CD14-positive monocyte (primary cell): ENCODE results near the gene EXOC6. TPM values are rescaled to one million over a fixed set of nuclear protein-coding genes. Genes with fewer than 3 reads are reported as not detected.

Experiments used
- DNase-seq, 3 donors: peaks; one replicate each; pipeline ENCODE4 v3.0.0-alpha.2; 2011 to 2022
- H2AFZ ChIP-seq: 2 replicates; pipeline ENCODE4 v1.6.0; 2012; ENCODE audit warnings: mild to moderate bottlenecking, low read depth, low read length, inconsistent platforms; ENCODE audit not compliant: insufficient read depth, poor library complexity, severe bottlenecking
- H3K27ac ChIP-seq, 2 donors: 1 replicate in 1 of 2; 2 replicates in 1 of 2; pipeline ENCODE4 v1.5.1; 2012 to 2013; ENCODE audit warnings: low read length in 2 of 2, control low read depth in 1 of 2, inconsistent platforms in 1 of 2, low read depth in 1 of 2, mild to moderate bottlenecking in 1 of 2
- H3K27me3 ChIP-seq, 2 donors: one replicate each; pipeline versions ENCODE4 v1.6.0 to v1.6.1; 2011 to 2013; ENCODE audit warnings: low read length in 2 of 2; ENCODE audit not compliant: control insufficient read depth in 2 of 2, insufficient read depth in 2 of 2
- H3K36me3 ChIP-seq, 2 donors: replicated peaks in 1 of 2; 1 replicate in 1 of 2; 2 replicates in 1 of 2; pipeline versions ENCODE4 v1.5.1 to v1.6.1; 2012 to 2013; ENCODE audit warnings: low read length in 2 of 2, control low read depth in 1 of 2, inconsistent platforms in 1 of 2, mild to moderate bottlenecking in 1 of 2; ENCODE audit not compliant: insufficient read depth in 2 of 2, control insufficient read depth in 1 of 2
- H3K4me1 ChIP-seq, 2 donors: 1 replicate in 1 of 2; 2 replicates in 1 of 2; pipeline versions ENCODE4 v1.5.1 to v1.6.1; 2012 to 2013; ENCODE audit warnings: low read length in 2 of 2, control low read depth in 1 of 2, inconsistent platforms in 1 of 2, mild to moderate bottlenecking in 1 of 2, moderate library complexity in 1 of 2; ENCODE audit not compliant: insufficient read depth in 2 of 2, control insufficient read depth in 1 of 2
- H3K4me2 ChIP-seq: replicated peaks from 2 replicates; pipeline ENCODE3; 2012; ENCODE audit warnings: low read length, moderate library complexity, mild to moderate bottlenecking; ENCODE audit not compliant: poor library complexity, severe bottlenecking; ENCODE audit errors: extremely low read depth
- H3K4me3 ChIP-seq, 3 experiments: fragments of 200-600 bp in 1 of 3; sonication (generic) in 1 of 3; replicated peaks in 1 of 3; 1 replicate in 2 of 3; 2 replicates in 1 of 3; pipeline ENCODE4 v1.5.1; 2011 to 2013; ENCODE audit warnings: low read length in 3 of 3, mild to moderate bottlenecking in 3 of 3, control low read depth in 2 of 3, low read depth in 2 of 3, inconsistent platforms in 1 of 3, moderate library complexity in 1 of 3
- H3K79me2 ChIP-seq: 2 replicates; pipeline ENCODE4 v1.6.0; 2012; ENCODE audit warnings: mild to moderate bottlenecking, control low read depth, inconsistent platforms, low read length, moderate library complexity; ENCODE audit not compliant: insufficient read depth
- H3K9ac ChIP-seq: 2 replicates; pipeline ENCODE4 v1.6.0; 2017; ENCODE audit warnings: low read length, mild to moderate bottlenecking; ENCODE audit not compliant: insufficient read depth, poor library complexity, severe bottlenecking
- H3K9me3 ChIP-seq, 2 donors: replicated peaks in 1 of 2; 1 replicate in 1 of 2; 2 replicates in 1 of 2; pipeline versions ENCODE4 v1.5.1 to v1.6.1; 2012 to 2013; ENCODE audit warnings: low read length in 2 of 2, control low read depth in 1 of 2; ENCODE audit not compliant: control insufficient read depth in 1 of 2, insufficient read depth in 1 of 2
- H4K20me1 ChIP-seq: 2 replicates; pipeline ENCODE4 v1.6.0; 2012; ENCODE audit warnings: mild to moderate bottlenecking, low read length, control low read depth, moderate library complexity; ENCODE audit not compliant: insufficient read depth
- H3K27ac Mint-ChIP-seq, 7 donors: one replicate each; pipeline ENCODE4 v1.8.0; 2020; ENCODE audit warnings: mild to moderate bottlenecking in 7 of 7, mixed read lengths in 7 of 7, moderate library complexity in 6 of 7, inconsistent platforms in 2 of 7
- H3K27me3 Mint-ChIP-seq, 3 donors: one replicate each; pipeline ENCODE4 v1.8.0; 2021 to 2022; ENCODE audit warnings: low read depth in 3 of 3, mild to moderate bottlenecking in 3 of 3, mixed read lengths in 3 of 3, moderate library complexity in 3 of 3, inconsistent platforms in 1 of 3
- H3K36me3 Mint-ChIP-seq, 2 donors: one replicate each; pipeline ENCODE4 v1.8.0; 2020; ENCODE audit warnings: mixed read lengths in 2 of 2, inconsistent platforms in 1 of 2, mild to moderate bottlenecking in 1 of 2
- H3K4me1 Mint-ChIP-seq: one replicate; pipeline ENCODE4 v1.8.0; 2020; ENCODE audit warnings: mild to moderate bottlenecking, mixed read lengths
- H3K4me3 Mint-ChIP-seq, 2 donors: one replicate each; pipeline ENCODE4 v1.8.0; 2020; ENCODE audit warnings: mild to moderate bottlenecking in 2 of 2, mixed read lengths in 2 of 2, moderate library complexity in 1 of 2
- H3K9me3 Mint-ChIP-seq, 7 donors: one replicate each; pipeline ENCODE4 v1.8.0; 2020 to 2022; ENCODE audit warnings: mixed read lengths in 7 of 7, mild to moderate bottlenecking in 6 of 7, moderate library complexity in 6 of 7, inconsistent platforms in 2 of 7
- CTCF ChIP-seq: fragments of 200-600 bp; IDR thresholded peaks from one replicate; pipeline ENCODE4 v1.8.0; 2022; ENCODE audit warnings: antibody characterized with exemption, mild to moderate bottlenecking
- WGBS: methylation state at CpG from one replicate; pipeline ENCODE4 v1.1.5; 2013; ENCODE audit warnings: missing lambda C conversion rate; ENCODE audit not compliant: insufficient coverage; 5-methylcytosine and 5-hydroxymethylcytosine counted together
- intact Hi-C, 2 donors: fragments of 100-400 bp; cut with micrococcal nuclease; formaldehyde crosslinking; loops; one replicate each; pipeline versions ENCODE4 v1.15.0 to v1.15.1; 2023
- polyA plus RNA-seq, 3 donors: library from polyadenylated mRNA; depleted of rRNA in 1 of 3; unstranded in 2 of 3; stranded (reverse) in 1 of 3; fragments of 300-500 nt in 2 of 3; fragments of >200 nt in 1 of 3; fragmentation: Illumina TruSeq in 2 of 3; gene quantifications; 1 replicate in 2 of 3; 2 replicates in 1 of 3; pipeline ENCODE4 v1.2.3, GENCODE V29; 2012 to 2021

EXOC6 gene
- polyA plus RNA-seq, 3 donors, result 7.5 to 9.6 (median 8.3) TPM

- Histone ChIP-seq H2AFZ (peak overlapping the region; percentile 69), H3K4me1 (peaks cover 11 to 20% of the 10 kb centered on the region in 2 donors), H3K27ac (peak overlapping the region in 1 of 2 donors; percentile 64), H3K36me3 (no peaks in the 10 kb centered on the region), H3K27me3 (no peaks in the 10 kb centered on the region), H3K4me2 (peak overlapping the region; percentile 78), H4K20me1 (no peaks in the 10 kb centered on the region), H3K9me3 (no peaks in the 10 kb centered on the region), H3K79me2 (peaks cover 4% of the 10 kb centered on the region), H3K9ac (peak overlapping the region; percentile 43), H3K4me3 (peak overlapping the region; percentile 26 to 71 (median 65))
- H3K27me3 Mint-ChIP-seq, result peaks cover 2 to 6% (median 3%) of the 10 kb centered on the region in 3 donors
- DNase-seq, result peak; percentile 26 to 48 (median 41)
- 0% methylated on average over 4 of the region's 12 CpGs for WGBS
- peaks cover 0 to 2% (median 0%) of the 10 kb centered on the region in 7 donors for H3K9me3 Mint-ChIP-seq
- intact Hi-C loops, result no loop called here
- peaks cover 4% of the 10 kb centered on the region in 2 donors for H3K36me3 Mint-ChIP-seq
- peak overlapping the region; percentile 85 to 96 for H3K4me3 Mint-ChIP-seq
- H3K27ac Mint-ChIP-seq, result peak overlapping the region; percentile 56 to 92 (median 77)
- no peak for TF ChIP-seq CTCF
- peaks cover 31% of the 10 kb centered on the region for H3K4me1 Mint-ChIP-seq
These were observed 17.6 kb upstream of the EXOC6 start for GRCh38 chr10:92830478-92831389.

GRCh38 chr10:92832121-92832520, 16.2 kb upstream of the EXOC6 start:
- intact Hi-C loops, result no loop called here
- Mint-ChIP-seq H3K4me3 (no peak overlapping the region), H3K36me3 (peaks cover 4% of the 10 kb centered on the region in 2 donors), H3K27me3 (peaks cover 2 to 3% (median 3%) of the 10 kb centered on the region in 3 donors), H3K4me1 (peaks cover 25% of the 10 kb centered on the region), H3K27ac (no peak overlapping the region), H3K9me3 (peaks cover 0 to 2% (median 0%) of the 10 kb centered on the region in 7 donors)
- no peak for DNase-seq
- peaks cover 4% of the 10 kb centered on the region for H3K79me2 ChIP-seq
- H3K4me3 ChIP-seq, result no peak overlapping the region
- H3K4me1 ChIP-seq, result peaks cover 6 to 14% of the 10 kb centered on the region in 2 donors
- H3K27me3 ChIP-seq, result no peaks in the 10 kb centered on the region
- no peaks in the 10 kb centered on the region for H3K9me3 ChIP-seq
- TF ChIP-seq CTCF, result no peak
- H3K4me2 ChIP-seq, result no peak overlapping the region
- no peaks in the 10 kb centered on the region for H4K20me1 ChIP-seq
- no peak overlapping the region for H3K27ac ChIP-seq
- no CpG with 5 or more reads among the region's 10 CpGs for WGBS
- H3K36me3 ChIP-seq, result no peaks in the 10 kb centered on the region
- no peak overlapping the region for H3K9ac ChIP-seq
- no peak overlapping the region for H2AFZ ChIP-seq
